Stimulated activated CD8-positive, alpha-beta memory T cell treated with anti-CD3 and anti-CD28 coated beads, Interleukin-2, amount 100 ng/mL, for 1 hour (primary cell): ENCODE measurements around the gene CHRNA1.

Source experiments
- DNase-seq, 2 donors: peaks; one replicate each; pipeline ENCODE4 v3.0.0-alpha.2; 2020; ENCODE audit warnings: low read depth in 2 of 2

Gene CHRNA1

DNA sequence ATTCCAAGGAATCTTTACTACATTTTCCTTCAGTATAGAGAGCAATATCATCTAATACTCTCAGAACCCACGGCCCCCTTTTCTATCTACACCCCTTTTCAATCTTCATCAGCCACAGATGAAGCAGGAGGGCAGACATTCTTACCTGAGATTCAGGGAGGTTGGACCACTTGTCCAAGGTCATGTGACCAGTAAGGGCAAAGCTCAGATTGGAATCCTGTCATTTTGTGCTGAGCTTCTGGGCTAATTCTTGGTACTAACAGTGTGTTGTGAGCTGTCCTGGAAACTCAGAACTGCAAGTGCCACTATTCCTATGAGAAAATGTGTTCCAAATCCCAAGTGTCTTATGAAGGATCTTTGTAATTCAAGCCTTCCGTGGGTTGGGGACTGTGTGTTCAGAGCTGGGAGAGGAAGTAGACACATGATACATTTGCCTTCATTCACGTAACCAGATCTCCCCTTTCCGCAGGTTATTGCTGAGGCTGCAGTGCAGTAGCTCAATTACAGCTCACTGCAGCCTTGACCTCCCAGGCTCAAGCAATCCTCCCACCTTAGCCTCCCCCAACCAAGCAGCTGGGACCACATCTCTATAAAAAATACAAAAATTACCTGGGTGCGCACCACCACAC is 3.3 kb downstream of the CHRNA1 start:
- DNase-seq = no peak

DNA sequence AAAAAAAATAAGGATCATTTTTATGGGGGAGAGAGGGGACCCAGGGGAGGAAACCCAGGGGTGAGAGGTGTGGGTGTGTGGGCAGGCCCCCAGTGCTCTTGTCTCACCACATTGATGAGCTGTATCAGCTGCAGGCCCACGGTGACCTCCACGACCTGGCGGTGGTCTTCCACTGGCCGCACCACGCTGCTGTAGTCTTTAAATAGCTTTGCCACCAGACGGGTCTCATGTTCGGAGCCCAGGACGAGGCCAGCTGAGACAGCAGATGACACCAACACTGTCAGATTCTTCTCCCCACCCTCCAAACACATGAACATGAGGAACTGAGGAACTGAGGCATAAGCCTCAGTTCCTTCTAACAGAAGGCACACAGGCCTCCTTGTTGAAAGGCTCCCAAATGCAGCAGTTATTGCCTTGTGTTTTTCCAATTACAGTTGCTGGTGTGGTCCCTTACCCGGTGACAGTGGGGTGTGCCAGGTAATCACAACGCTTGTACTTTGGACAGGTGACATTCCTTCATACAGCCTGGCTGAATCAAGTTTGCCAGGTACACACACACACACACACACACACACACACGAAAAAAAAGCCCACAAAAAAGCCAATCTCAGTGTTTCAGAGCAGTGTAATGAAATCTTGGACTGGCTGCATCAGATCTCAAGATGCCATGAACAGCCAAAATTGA is 4.7 kb downstream of the CHRNA1 start:
- no peak for DNase-seq

DNA sequence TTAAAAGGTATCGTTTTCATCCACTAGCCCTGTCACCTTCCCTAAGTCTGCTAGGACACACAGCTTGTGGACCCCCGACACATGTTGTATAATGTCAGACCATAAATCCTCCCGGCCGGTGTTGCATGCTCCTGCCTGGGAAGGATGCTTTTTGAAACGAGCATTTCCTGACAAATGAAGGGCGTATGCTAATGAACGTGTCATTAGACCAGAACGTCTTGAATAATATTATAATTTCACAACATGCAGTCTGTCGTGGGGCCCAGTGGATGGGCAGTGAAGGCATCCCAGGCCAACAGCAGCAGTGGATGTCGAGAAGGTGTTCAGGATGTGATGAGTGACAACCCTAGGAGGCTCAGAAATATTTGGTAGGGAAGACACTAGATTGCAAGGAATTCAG is 7.5 kb downstream of the CHRNA1 start:
- no peak for DNase-seq

DNA sequence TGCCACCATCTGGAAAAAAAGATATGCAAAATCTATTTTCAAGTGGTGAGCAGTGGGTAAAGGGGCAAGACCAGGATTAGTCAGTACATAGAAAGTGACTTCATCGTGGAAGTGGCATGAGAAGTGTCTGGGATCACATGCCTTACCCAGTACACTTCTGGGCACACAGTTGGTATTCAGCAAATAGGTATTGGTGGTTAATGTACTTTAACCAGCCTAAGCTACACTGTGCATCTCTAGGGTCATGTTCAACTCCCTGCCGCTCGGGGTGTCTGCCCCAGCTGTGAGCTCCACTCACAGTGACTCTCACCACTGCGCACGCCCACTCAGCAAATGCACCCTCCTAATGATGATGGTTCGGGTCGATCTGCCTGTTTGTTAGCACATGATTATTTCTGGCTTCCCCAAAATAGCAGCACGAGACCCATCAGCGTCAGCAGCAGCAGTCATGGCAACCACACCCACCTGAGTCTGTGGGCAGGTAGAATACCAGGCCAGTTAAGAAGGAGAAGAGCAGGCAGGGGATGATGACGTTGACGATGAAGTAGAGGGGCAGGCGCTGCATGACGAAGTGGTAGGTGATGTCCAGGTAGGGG is 11.1 kb downstream of the CHRNA1 start:
- no peak for DNase-seq

DNA sequence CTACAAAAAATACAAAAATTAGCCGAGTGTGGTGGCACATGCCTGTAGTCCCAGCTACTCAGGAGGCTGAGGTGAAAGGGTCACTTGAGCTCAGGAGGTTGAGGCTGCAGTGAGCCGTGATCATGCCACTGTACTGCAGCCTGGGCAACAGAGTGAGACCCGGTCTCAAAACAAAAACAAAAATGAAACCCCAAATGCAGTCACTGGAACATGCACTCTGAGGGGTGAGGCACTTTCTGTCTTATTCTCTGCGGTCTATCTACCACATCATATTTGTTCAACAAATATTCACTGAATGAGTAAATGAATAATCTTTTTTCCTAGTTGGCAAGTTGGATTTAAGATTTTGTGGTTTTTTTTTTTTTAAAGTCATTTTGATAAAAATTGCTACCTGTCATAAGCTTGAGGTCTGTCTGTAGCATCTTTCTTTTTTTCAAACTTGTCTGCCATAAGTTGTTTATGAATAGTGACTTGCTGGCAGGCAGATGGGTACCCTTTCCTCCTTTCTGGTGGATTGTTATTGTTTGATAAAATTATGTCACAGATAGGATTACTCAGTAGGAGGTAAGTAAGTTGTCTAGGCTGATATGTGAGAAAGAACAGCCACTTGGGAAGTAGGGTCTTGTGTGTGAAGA is 11.8 kb downstream of the CHRNA1 start:
- no peak for DNase-seq

DNA sequence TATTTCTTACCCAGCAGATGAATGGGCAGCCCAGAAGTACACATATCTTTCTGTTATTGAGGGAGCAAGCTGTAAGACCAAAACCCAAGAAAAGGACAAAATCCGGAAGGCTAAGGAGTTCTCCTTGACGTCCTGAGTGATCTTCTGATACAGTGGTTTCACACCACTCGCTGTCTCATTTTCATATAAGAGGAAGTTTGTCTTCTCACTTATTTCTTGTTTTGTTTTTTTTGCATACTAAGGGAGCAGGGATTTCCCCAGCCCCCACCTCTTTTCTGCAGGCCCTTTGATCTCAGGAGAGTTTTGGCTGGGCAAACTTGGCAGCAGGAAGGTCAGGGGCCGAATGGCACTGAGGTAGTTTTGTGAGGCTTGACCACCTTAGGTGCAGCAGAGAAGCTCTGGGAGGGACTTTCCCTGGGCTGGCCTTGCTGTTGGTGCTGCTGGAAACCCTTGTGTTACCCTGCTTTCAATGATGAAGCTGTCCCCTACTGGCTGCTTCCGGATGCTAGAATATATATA is 13.3 kb downstream of the CHRNA1 start:
- no peak for DNase-seq

DNA sequence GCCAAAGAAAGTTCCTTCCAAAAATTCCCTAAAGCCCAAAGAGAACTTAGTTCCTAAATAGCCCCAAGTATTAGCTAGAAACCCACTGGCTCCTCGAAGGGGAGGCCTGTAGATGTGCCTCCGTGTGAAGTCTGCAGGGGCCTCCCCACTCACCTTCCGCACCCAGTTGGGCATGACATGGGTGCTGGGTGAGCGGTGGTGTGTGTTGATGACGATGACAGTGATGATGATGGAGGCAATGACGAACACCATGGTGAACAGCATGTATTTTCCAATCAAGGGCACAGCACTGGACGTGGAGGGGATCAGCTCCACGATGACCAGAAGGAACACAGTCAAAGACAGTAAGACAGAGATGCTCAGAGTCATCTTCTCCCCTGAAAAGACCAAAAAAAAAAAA is 14.5 kb downstream of the CHRNA1 start:
- DNase-seq = no peak

DNA sequence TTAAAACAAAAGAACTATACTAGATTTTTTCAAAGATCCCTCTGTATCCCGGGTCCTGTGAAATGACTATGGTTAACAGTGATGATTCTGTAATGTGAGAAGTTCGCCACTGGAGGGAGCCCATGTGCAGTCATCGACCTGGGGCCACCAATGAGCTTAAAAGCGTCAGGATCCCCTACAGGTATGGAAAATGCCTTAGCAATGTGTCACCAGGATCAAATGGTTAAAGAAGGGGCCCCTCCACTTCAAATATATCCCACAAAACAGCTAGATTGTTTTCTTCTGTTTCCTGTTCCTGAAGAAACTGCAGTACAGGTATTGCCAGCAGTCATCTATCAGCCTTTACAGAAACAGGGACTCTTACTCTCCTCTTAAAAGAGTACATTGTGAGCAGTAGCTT is 15.3 kb downstream of the CHRNA1 start:
- DNase-seq = peak; percentile 35 to 54

DNA sequence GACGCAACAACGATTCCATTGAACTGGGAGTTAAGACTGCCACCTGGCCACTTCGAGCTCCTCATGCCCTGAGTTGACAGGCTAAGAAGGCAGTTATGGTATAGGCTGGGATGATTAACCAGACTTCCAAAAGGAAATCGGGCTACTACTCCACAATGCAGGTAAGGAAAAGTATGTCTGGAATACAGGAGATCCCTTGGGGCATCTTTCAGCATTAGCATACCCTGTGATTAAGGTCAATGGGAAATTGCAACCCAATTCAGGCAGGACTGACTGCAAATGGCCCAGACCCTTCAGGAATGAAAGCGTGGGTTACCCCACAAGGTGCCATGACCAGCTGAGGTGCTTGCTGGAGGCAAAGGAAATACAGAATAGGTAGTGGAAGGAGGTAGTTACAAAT is 19.1 kb downstream of the CHRNA1 start:
- DNase-seq = no peak

DNA sequence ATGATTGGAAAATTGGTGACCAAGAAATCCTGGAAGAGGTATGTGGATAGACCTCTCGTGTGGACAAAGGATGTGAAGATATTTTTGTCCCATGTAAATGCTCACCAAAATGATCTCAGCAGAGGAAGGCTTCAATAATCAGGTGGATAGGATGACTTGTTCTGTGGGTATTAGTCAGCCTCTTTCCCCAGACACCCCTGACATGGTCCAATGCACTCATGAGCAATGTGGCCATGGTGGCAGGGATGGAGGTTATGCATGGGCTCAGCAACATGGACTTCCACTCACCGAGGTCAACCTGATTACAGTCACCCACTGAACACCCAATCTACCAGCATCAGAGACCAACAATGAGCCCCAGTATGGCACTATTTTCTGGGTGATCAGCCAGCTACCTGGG is 20.2 kb downstream of the CHRNA1 start:
- no peak for DNase-seq

DNA sequence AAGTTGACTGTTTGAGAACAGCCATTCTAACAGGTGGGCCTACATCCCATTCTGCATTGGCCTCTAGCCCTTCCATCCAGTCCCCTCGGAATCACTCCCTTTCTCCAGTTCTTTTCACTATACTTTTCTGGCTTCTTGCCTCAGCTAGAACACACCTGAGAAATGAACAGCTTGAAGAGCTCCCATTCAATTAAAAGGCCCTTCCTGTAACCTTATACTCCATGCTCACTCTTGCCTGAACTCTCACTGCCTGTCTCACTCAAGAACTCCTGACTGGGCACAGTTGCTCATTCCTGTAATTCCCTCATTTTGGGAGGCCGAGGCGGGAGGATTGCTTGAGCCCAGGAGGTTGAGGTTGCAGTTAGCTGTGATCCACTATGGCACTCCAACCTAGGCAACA is 23.6 kb downstream of the CHRNA1 start:
- DNase-seq = no peak

DNA sequence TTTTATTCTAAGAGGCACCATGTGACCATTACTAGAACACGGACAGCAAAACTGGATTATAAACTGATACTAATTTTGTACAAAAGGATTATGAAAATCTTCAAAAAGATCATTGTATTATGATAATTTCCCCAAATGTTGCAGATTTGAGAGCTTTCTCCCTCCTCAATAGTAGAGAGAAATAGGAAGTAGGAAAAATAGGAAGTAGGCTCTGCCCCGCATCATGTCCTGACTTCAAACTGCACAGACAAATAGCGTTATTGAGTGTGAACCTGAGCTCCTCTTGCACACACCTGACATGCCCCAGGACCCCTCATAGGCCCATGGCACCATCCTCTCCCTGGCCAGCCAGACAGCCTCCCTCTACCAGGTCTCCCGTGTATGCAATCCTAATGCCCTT is 25.4 kb downstream of the CHRNA1 start:
- no peak for DNase-seq

DNA sequence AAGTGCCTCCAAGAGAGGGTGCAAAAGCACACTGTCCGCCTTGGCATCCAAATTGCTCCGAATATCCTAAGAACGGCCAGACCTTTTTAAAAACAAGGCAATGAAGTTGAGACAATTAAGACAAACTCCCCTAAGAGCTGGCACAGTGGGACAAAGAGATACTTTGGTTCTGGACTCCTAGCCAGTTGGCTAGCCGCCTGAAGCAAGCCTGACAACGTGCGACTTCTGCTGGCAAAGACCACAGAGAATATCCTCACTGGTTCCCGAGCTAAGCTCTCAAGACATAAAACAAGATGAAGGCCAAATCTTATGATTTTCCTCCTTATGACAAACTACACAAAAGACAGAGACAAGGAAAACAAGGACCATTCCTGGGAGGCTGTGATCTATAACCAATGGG is 32.7 kb downstream of the CHRNA1 start:
- no peak for DNase-seq

DNA sequence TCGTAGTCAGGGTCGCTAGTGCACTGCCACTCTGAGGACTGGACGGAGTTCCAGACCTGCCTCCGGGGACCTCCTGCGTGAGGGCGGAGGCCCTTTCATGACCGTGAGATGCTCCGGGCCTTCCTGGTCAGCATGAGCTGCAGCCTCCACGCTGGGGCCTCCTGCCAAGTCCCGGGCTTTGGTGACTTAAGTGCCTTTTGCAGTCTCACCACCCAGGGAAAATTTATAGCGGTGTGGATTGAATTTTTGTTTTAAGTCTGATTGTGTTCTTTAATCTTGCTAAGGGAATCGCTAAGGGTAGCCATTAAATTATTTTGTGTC is 33.6 kb downstream of the CHRNA1 start:
- no peak for DNase-seq

DNA sequence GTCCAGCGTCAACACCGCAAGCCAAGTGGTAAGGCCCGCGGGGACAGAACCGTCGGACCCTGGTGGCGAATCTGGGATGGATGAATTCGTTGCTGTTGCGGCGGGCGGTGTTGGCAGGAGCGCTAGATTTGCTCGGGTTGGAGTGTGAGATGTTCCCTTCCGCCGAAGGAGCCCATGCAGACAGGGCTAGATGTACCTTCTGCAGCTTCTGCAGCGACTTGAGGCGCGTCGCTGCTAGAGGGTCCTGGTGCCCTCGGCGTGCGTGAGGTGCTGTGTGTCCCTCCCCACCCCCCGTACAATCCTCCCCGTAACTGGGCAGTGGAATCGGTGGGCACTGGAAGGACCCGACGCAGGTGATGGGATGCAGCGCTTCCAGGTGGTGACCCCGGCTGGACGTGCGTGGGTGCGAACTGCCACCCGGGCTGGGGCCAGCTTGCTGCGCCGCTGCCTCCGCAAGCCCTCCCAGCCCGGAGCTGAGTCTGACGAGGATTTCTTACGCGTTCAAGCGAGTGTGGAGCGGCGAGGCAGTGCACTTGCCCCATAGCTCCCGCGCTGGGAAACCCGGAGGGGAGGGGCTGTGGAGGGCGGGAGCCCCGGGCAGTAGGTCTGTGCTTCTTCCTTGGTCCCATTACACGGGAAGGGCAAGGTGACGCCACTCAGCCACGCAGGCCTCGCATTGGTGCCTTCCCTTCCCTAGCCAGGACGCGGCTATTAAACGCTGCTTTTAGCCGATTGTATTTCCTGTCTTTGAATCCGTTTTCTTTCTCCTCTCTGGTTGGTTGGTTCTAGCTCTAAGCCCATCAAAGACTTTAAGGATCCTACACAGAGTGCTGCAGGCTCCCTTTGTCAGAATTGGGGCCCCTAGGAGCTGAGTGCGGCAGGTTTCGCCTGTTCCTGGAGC is 34.2 kb downstream of the CHRNA1 start:
- no peak for DNase-seq

DNA sequence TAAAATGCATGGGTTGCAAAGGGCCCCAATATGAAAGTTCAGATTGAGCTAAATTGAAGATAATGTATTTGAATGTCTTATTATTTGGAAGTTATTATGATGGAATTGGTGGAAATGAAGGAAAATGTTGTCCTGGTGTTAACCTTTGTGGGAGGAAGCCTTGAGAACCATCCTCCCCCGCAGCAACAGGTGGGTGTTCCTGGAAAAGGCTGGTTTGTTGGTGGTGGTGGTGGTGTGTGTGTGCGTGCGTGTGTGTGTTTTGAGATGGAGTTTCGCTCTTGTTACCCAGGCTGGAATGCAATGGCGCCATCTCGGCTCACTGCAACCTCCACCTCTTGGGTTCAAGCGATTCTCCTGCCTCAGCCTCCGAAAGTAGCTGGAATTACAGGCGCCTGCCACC is 36.2 kb downstream of the CHRNA1 start:
- DNase-seq = no peak

DNA sequence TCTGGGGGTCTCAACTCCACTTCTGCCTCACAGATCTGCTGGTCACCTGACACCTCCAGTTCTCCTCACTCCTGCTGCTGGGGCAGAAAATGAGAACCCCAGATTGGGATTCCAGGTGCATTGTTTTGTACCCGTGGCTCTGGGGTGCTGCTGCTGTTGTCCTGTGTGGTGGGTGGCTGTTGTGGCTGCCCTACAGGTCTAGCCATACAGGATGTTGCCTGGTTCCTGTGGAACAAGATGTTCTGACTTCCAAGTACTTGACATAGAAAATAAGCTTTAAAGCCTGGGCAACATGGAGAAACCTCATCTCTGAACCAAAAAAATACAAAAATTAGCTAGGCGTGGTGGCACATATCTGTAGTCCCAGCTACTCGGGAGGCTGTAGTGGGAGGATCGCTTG is 38.1 kb downstream of the CHRNA1 start:
- DNase-seq = no peak

DNA sequence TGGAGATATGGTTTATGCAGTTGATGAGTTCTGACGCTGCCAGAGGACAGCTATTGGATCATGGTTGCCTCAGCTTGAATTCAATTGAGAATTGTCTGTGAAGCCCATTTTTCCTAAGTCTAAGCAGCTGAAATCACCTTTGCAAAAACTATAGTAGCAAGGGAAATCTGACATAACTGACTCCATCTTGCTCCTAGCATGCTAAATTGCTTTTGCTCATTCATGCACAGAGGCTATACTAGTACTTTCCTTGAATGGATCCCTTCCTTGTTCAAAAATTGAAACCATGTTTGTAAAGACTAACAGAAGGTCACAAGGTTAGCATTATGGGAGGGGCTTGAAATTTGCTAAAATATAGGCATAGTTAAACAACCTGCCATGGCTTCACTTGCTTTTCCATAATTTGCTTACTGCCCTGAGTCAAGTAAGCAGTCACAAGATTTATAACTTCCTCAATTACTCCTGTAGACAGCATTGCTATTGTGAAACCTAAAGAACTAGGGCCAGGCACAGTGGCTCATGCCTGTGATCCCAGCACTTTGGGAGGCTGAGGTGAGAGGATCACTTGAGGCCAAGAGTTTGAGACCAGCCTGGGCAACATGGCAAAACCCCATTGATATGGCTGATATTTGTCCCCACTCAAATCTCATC is 41.2 kb downstream of the CHRNA1 start:
- no peak for DNase-seq

DNA sequence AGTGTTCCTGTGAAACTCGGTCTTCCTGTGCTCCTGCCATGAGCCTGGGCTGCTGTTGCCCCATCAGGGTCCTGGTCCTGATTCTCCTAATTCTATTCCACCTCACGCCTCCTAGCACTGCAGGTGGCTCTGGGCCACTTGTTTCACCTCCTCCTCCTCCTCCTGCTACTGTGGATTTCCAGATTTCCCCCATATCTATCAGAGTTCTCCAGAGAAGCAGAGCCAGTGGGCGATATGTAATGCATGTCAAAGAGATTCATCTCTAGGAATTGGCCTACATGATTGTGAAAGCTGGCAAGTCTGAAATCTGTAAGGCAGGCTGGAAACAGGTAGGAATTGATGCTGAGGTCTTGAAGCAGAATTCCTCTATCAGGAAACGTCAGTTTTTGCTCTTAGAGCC is 45.3 kb downstream of the CHRNA1 start:
- DNase-seq = no peak

DNA sequence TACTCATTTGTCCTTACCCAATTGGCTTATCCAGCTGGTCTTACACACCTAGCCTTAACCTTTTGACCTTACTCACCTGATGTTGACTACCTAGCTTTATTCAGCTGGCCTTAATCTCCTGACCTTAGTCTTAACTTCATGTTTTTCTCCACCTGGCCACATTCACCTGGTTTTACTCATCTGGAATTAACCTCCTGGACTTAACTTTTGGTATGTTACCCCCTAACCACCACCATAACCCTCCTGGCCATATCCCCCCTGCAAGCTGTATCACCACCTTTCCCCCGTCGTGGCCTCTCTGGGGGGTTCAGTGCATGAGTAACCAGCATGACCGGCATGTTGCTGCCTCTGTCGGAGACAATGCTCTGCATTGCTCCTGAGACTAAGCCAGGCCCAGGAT is 45.7 kb downstream of the CHRNA1 start:
- no peak for DNase-seq

DNA sequence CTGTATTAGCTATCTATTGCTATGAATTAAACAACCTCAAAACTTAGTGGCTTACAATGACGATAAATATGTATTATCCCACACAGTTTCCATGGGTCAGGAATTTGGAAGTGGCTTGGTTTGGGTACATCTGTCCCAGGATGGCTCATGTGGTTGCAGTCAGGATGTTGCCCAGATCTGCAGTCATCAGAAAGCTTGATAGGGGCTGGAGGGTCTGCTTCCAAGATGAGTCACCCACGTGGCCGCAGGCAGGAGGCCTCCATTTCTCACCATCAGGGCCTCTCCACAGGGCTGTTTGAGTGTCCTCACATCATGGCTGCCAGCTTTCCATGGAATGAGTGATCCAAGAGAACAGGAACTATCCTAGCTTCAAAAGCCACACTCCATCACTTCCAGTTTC is 46.4 kb downstream of the CHRNA1 start:
- no peak for DNase-seq
